ENCODE measurements around the gene SERAC1.

The SERAC1 gene

DNA sequence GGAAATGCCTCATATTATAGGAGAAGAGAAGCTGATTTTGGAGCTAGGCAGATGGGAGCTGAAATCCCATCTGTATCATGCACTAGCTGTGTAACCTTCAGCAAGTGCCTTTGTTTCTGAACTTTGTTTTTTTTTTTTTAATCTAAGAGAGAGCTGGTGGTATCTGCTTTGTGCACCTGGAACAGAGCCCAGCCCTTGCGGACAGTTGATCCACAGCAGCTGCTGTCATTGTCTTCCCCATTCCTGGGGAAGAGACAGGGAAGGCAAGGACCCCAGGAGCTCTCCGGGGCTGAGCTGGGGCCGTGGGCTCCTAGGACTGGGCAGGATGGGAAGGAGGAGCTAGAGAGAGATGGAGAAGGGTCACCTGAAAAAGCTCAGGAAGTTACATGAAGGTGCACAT is 94.3 kb downstream of the SERAC1 start:
- no peak for DNase-seq

DNA sequence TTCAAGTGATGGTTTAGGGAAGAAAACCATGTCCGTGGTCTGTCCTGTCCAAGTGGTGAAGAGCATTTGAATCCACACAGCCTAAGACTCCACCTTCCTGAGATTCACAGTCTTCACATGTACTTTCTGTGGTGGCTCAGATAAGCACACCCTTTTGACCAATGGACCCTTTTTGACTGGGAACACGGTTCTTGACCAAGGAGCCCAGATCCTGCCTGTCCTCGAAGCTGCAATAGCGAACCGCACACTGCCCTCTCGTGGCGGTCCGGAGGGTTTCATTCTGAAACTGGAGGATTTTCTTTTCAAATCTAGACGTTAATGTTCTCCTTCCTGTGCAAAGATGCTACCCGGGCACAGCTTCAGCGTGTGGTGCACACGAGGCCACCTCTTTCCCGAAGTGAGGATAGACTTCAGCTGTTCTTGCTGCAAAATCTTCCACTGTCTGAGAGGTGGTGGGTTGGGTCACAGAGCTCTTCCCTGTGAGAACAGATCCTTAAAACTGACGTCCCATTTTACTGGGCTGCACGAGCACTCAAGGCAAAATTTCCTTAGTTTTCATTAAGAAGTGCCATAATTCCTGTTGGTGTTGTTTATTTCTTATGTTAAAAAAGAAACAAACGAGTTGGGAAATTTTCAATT is 95.9 kb downstream of the SERAC1 start:
- peak; percentile 86 for DNase-seq

- no peak for DNase-seq
These were observed 96.7 kb downstream of the SERAC1 start for GRCh38 chr6:158071121-158072082.

DNA sequence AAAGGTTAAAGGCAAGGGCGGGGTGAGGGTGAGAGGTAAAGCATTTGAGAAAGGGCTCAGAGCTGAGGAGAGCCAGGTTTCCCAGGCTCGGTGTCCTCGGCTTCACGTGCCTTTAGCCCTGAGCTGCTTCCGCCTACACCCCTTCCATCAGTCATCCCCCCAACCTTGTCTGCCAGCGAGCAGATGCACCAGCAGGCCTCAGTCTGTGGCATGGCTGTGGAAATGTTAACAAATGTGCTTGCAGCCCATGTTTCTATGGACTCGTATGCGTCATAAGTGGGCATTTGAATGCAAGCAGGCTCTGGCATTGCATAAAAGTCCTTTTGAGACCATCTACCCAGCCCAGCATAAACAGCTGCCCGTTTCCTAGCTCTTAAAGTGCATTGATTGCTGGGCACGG is 97.5 kb downstream of the SERAC1 start:
- DNase-seq, result no peak

DNA sequence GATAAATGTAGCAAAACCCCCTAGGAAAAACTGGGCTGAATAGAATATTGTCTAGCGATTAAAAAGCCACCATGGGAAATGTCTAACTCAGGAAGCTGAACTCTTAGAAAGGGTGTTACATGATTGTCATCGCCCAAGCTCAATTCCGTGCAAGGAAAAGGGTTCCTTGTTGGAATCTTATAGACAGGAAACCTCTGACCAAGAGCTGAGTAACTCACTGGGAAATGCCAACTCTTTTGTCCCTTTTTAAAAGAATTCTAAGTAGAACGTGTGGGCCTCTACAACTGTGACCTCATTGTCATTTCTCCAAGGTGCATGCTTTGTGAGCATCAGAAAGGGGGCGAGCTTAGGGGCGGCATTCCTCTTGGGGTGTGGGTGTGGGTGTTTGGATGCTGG is 98.3 kb downstream of the SERAC1 start:
- no peak for DNase-seq

DNA sequence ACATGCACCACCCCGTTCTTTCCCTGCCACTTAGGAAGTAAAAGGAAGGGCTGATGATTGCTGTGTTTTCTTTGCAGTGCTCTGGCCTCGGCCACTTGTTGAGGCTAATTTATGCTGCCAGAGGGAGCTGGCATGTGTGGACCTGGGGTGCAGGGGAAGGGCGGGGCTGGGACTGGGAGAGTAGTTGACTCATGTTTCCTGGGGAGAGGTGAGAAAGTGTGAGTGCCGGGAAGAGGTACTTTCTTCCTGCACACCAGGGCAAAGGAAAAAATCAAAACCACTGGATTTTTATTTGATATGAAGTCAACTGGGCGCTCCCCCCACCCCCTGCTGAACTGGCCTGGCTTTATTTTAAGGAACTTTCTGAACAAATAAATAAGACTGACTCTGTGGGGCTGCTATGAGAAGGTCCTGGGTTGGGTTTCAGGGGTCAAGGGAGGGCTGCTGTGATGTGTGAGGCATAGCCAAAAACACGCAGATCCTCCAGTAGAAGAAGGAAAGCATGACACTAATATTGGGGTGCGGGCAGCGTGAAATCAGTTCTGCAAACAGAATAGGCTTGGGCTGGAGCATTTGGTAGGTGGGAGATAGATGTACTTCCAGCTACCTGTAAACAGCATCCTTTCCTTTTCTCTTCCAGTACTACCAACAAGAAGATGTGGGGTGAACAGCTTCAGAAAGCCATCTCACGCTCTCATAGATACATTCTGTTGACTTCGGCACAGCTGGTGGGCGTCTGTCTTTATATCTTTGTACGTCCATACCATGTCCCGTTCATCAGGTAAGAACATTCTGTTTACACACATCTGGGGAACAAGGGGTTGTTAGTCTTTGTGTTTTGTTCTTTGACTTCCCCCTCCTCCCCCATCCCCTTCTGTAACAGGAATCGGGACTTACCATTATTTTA is 98.9 kb downstream of the SERAC1 start:
- DNase-seq, result peak; percentile 68

- no peak for DNase-seq
These were observed 99.7 kb downstream of the SERAC1 start for GRCh38 chr6:158068156-158068892.

GRCh38 chr6:158067436-158068015 is 100.5 kb downstream of the SERAC1 start:
- DNase-seq, result no peak

- no peak for DNase-seq
These were observed 101.8 kb downstream of the SERAC1 start for GRCh38 chr6:158066136-158066781.

- DNase-seq, result no peak
These were observed 103.3 kb downstream of the SERAC1 start for GRCh38 chr6:158064725-158065251.

DNA sequence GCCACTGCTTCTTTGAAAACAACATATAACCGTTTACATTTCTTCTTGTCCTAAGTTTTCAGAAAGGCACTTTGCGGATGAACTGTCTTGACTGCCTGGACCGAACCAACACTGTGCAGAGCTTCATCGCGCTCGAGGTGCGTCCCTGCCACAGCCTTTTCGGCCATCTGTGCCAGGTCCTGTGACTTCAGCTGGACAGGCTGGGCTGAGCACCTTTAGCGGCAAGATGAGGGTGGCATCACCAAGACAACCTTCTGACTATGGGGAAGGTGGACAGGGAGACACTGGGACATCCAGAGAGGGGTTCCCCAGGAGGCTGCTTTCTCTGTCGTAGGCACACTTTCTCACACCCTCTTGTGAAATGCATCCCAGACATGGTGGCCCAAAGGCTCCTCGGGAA is 104.3 kb downstream of the SERAC1 start:
- no peak for DNase-seq

DNA sequence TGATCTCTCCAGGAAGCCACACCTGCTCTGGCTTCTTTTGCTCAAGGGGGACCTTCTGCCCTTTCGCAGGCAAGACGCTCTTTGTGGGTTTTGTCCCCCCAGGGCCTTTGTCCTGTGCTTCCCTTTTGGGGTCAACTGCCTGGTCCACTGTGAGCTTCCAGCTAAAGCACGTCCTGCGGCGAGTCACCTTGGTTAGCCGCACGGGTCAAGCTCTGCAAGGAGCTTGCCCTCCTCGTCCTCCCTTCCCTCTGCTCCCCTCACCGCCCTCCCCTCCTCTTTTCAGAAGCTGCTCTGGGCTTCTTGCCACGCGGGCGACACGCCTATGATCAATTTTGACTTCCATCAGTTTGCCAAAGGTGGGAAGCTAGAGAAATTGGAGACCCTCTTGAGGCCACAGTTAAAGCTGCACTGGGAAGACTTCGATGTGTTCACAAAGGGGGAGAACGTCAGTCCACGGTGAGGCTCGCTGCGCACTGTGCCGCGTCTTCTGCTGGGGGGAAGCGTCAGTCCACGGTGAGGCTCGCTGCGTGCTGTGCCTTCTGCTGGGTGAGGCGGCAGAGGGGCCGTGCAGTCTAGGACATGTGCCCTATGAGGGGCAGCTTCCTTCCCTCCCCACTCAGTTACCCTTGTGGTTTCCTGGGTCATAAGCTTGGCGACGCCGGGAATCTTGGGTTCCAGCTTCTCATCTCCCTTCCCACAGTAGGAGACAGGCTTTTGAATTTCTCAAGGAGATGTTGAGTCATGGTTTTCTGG is 106.2 kb downstream of the SERAC1 start:
- no peak for DNase-seq

- no peak for DNase-seq
These were observed 106.7 kb downstream of the SERAC1 start for GRCh38 chr6:158061361-158061708.

GRCh38 chr6:158060455-158061360 is 107.4 kb downstream of the SERAC1 start:
- no peak for DNase-seq

All from activated CD4-positive, alpha-beta T cell treated with anti-CD3 and anti-CD28 coated beads, Interleukin-2, Interleukin-6, amounts not matched to agents 100 ng/mL and 50 ng/mL, durations not matched to agents 16 hours and 8 hours (primary cell).